HG03565 (cell line): Measurements from ENCODE around the gene RBM6.
A peak's percentile ranks its signal among the peaks of the same experiment; 100 is the strongest.
"Not testable (repeated sequence)": the region's sequence is repeated elsewhere in the genome, so short reads cannot be mapped to it uniquely, and the experiment has no call there.

ENCODE experiments used
- ATAC-seq: cut with Tn5 transposase; IDR thresholded peaks from one replicate; pipeline ENCODE4 v1.9.1; 2021; ENCODE audit warnings: mild to moderate bottlenecking, moderate library complexity; ENCODE audit not compliant: unreplicated experiment

Gene RBM6

GRCh38 chr3:50084951-50085350 lies 145.0 kb downstream of the RBM6 start:
- not testable (repeated sequence) for ATAC-seq

- ATAC-seq, result peak; percentile 94
Measured at GRCh38 chr3:50088725-50089608, 149.0 kb downstream of the RBM6 start, which contains the start of gene RBM5. Gene RBM5, plus strand, starts transcription at chr3:50088919. Its CDS starts 1,516 bp downstream, at chr3:50090435.

- no peak for ATAC-seq
Measured at GRCh38 chr3:50089609-50089945, 149.6 kb downstream of the RBM6 start.

- ATAC-seq, result no peak
Measured at GRCh38 chr3:50090984-50091383, 151.0 kb downstream of the RBM6 start.

GRCh38 chr3:50095352-50095998 lies 155.5 kb downstream of the RBM6 start:
- ATAC-seq, result no peak

GRCh38 chr3:50100386-50100785 lies 160.4 kb downstream of the RBM6 start:
- no peak for ATAC-seq

GRCh38 chr3:50100956-50101845 lies 161.3 kb downstream of the RBM6 start:
- no peak for ATAC-seq

- no peak for ATAC-seq
Measured at GRCh38 chr3:50102558-50102957, 162.6 kb downstream of the RBM6 start.

- no peak for ATAC-seq
Measured at GRCh38 chr3:50111757-50112156, 171.8 kb downstream of the RBM6 start.

- no peak for ATAC-seq
Measured at GRCh38 chr3:50112462-50112861, 172.5 kb downstream of the RBM6 start.

GRCh38 chr3:50117120-50117519 lies 177.2 kb downstream of the RBM6 start:
- no peak for ATAC-seq

- no peak for ATAC-seq
Measured at GRCh38 chr3:50118237-50118636, 178.3 kb downstream of the RBM6 start.

- ATAC-seq, result no peak
Measured at GRCh38 chr3:50119786-50120185, 179.8 kb downstream of the RBM6 start.

- no peak for ATAC-seq
Measured at GRCh38 chr3:50120364-50121071, 180.6 kb downstream of the RBM6 start.

- ATAC-seq, result no peak
Measured at GRCh38 chr3:50121072-50122032, 181.4 kb downstream of the RBM6 start.

GRCh38 chr3:50122071-50122470 lies 182.1 kb downstream of the RBM6 start:
- no peak for ATAC-seq

- no peak for ATAC-seq
Measured at GRCh38 chr3:50122661-50123391, 182.9 kb downstream of the RBM6 start.

- no peak for ATAC-seq
Measured at GRCh38 chr3:50123394-50124051, 183.6 kb downstream of the RBM6 start.
